Measurements from ENCODE around the gene MLEC. TPM values are rescaled to one million over a fixed set of nuclear protein-coding genes. Genes with fewer than 3 reads are reported as not detected.

The MLEC gene
- total RNA-seq, 4 donors from 2014 or later = 20.7 to 48.9 (median 34.3) TPM

GRCh38 chr12:120733574-120733973 lies 46.6 kb downstream of the MLEC start:
- 77 to 87% methylated on average over 2 to 3 of the region's 3 CpGs for WGBS, 2 donors
- TF ChIP-seq CTCF (IDR thresholded peaks at IDR 0.05) (no peak), POLR2A (IDR thresholded peaks at IDR 0.05) (no peak)
- Histone ChIP-seq H3K9me3 (no peaks in the 10 kb centered on the region), H3K4me3 (no peak overlapping the region), H3K36me3 (peaks cover 0 to 43% (median 7%) of the 10 kb centered on the region in 3 donors), H3K27ac (no peak overlapping the region), H3K27me3 (no peaks in the 10 kb centered on the region), H3K4me1 (no peaks in the 10 kb centered on the region)
- intact Hi-C loops (cut with DNase I) = no loop called here
- DNase-seq = no peak

- intact Hi-C loops (cut with DNase I) = no loop called here
- no peaks in the 10 kb centered on the region for H3K27me3 ChIP-seq
- no peak for DNase-seq
- TF ChIP-seq CTCF (IDR thresholded peaks at IDR 0.05) (no peak), POLR2A (IDR thresholded peaks at IDR 0.05) (no peak)
- H3K36me3 ChIP-seq = peaks cover 0 to 43% (median 7%) of the 10 kb centered on the region in 3 donors
- H3K27ac ChIP-seq = no peak overlapping the region
- H3K4me1 ChIP-seq = no peaks in the 10 kb centered on the region
- H3K9me3 ChIP-seq = no peaks in the 10 kb centered on the region
- 93% methylated on average over 7 to 9 of the region's 10 CpGs for WGBS, 2 donors
- H3K4me3 ChIP-seq = no peak overlapping the region
Observed at GRCh38 chr12:120734210-120734609, 47.3 kb downstream of the MLEC start.

- no peaks in the 10 kb centered on the region for H3K27me3 ChIP-seq
- TF ChIP-seq CTCF (IDR thresholded peaks at IDR 0.05) = no peak
- no peak for TF ChIP-seq POLR2A (IDR thresholded peaks at IDR 0.05)
- no peak for DNase-seq
- no peak overlapping the region for H3K27ac ChIP-seq
- intact Hi-C loops (cut with DNase I) = no loop called here
- no peak overlapping the region for H3K4me3 ChIP-seq
- peaks cover 0 to 43% (median 0%) of the 10 kb centered on the region in 3 donors for H3K36me3 ChIP-seq
- no peaks in the 10 kb centered on the region for H3K4me1 ChIP-seq
- H3K9me3 ChIP-seq = no peaks in the 10 kb centered on the region
- 32 to 44% methylated on average over 2 of the region's 3 CpGs for WGBS, 2 donors
Observed at GRCh38 chr12:120735181-120735580, 48.2 kb downstream of the MLEC start.

DNA sequence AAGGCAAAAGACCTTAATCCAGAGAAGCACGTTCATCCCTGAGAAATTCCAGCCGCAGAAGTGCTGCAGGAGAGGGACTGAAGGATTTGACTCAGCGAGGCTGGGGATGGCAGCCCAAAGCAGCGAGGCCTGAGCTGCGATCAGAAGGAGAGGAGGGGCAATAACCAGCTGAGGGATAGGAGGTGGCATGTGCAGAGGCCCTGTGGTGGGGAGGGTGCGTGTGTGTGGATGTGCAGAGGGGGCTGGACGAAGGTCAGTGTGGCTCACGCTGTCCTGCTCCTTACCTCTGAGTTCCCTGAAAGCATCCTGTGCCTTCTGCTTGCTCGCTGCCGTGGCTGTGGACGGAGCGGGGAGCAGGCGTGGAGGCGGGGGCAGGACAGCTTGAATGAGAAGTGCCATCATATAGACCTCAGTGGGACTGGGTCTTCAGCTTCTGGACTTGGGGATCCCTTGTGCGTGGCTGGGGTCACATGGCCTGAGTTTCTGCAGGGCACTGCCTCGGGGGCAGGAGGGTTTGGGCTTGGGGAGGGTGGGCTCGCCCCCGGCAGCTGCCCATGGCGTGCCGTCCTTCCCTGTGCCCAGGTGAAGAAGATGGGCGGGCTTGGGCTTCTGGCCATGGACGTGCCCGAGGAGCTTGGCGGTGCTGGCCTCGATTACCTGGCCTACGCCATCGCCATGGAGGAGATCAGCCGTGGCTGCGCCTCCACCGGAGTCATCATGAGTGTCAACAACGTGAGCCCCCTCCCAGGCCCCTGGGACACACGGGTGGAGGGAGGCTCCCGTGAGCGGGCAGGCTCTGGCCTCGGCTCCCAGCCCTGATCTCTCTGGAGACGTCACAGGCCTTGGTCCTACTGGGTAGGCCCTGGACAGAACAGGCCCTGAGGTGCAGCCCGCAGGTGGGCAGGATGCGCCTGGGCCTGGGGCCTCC lies 49.7 kb downstream of the MLEC start:
- intact Hi-C loops (cut with DNase I) = no loop called here
- H3K36me3 ChIP-seq = peaks cover 0 to 31% (median 0%) of the 10 kb centered on the region in 3 donors
- no peak overlapping the region for H3K27ac ChIP-seq
- no peak overlapping the region for H3K4me3 ChIP-seq
- no peaks in the 10 kb centered on the region for H3K27me3 ChIP-seq
- no peaks in the 10 kb centered on the region for H3K4me1 ChIP-seq
- 85 to 87% methylated on average over 7 to 12 of the region's 38 CpGs for WGBS, 2 donors
- no peaks in the 10 kb centered on the region for H3K9me3 ChIP-seq
- no peak for DNase-seq
- TF ChIP-seq CTCF (IDR thresholded peaks at IDR 0.05) (no peak), POLR2A (IDR thresholded peaks at IDR 0.05) (no peak)

GRCh38 chr12:120737557-120738251 lies 50.8 kb downstream of the MLEC start:
- H3K36me3 ChIP-seq = peaks cover 0 to 31% (median 0%) of the 10 kb centered on the region in 3 donors
- no peak for TF ChIP-seq POLR2A (IDR thresholded peaks at IDR 0.05)
- no peaks in the 10 kb centered on the region for H3K27me3 ChIP-seq
- intact Hi-C loops (cut with DNase I) = no loop called here
- WGBS, 2 donors = 78% methylated on average over 5 of the region's 25 CpGs; no CpG with 5 or more reads in 1 of the 2 donors
- DNase-seq = no peak
- no peaks in the 10 kb centered on the region for H3K4me1 ChIP-seq
- no peak overlapping the region for H3K27ac ChIP-seq
- H3K4me3 ChIP-seq = no peak overlapping the region
- no peaks in the 10 kb centered on the region for H3K9me3 ChIP-seq
